IPS DF 4.7 (cell line): Measurements from ENCODE around the gene TCF4.

ENCODE experiments used
- DNase-seq: peaks from one replicate; pipeline ENCODE4 v3.0.0-alpha.2; 2013; ENCODE audit warnings: low spot score; ENCODE audit errors: extremely low read depth

Gene TCF4

DNA sequence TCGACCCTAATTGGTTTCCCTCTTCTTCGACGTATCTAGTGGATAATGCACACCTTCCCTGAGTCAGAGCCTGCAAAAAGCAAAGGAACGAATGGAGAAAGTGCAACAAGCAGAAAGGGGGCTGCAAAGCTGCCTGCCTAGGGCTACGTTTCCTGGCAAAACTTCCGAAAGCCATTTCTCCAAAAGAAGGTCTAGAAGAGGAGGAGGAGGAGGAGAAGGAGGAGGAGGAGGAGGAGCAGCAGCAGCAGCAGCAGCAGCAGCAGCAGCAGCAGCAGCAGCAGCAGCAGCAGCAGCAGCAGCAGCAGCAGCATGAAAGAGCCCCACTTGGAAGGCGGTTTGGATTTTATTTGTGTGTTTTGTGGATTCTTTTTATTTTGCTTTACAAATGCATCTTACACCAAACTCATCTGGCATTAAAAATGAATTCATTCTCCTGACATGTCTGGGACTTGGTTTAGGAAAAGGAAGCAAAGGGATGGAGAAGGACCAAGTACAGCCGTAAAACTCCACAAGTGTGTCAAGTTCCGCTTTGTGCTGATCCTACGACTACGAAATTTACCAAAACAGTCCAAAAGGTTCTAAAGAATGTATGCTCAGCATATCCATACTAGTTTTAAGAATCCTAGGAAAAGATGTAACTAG is 2.0 kb downstream of the TCF4 start:
- DNase-seq: no peak

- no peak for DNase-seq
These were observed 2.7 kb downstream of the TCF4 start for GRCh38 chr18:55585065-55585919.

GRCh38 chr18:55584201-55584600 is 3.8 kb downstream of the TCF4 start:
- DNase-seq: no peak

DNA sequence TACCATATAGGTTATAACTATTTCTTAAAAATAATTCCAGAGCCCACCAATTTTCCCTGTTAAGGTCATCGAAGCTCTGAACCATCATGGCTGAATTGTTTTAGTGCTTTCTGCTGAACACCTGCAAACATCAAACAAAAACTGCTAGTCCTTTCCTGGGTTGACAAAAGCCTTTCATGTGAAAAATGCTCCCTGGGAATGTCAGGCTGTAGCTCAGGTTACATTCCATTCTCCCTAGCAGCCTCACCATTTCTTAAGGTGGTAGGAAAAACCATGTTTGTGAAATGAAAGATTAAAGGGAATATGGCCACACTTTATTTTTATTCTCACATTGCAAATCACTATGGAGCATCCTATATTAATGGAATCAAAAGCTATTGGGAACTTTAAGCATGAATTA is 5.7 kb downstream of the TCF4 start:
- peak; percentile 72 for DNase-seq

DNA sequence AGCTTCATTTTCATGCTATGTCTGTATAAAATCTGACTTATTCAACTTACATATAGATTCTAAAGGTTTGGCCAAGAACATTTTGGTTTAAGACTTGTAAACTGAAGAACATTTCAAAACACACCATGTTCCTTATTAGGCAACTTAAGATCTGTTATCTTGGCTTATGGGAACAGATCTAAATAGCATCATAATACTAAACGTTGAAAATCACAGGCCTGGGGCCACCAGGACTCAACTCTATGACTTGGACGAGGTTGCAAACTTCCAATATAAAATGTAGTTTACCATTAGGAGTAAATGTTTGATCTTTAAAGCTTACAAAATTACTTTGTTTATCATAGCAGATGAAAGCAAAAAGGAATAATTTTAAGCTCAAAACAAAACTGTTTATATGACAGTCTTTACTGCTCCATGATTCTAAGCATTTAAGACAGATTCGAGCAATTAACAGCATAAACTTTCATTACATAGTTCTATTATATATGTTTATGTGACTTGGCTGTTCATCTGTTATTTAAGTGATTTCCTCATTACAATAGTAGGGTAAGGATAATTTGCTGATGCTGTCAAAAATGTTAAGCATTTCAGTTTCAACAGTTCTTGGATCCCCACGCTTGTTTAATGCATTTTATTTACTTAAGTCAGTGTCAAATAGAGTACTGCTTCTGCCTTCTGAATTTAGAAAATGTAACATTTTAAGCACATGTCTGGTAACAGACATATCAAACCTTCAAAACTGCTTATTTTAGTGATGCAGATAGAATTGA is 8.3 kb downstream of the TCF4 start:
- no peak for DNase-seq

GRCh38 chr18:55577812-55578539 is 10.0 kb downstream of the TCF4 start:
- no peak for DNase-seq

DNA sequence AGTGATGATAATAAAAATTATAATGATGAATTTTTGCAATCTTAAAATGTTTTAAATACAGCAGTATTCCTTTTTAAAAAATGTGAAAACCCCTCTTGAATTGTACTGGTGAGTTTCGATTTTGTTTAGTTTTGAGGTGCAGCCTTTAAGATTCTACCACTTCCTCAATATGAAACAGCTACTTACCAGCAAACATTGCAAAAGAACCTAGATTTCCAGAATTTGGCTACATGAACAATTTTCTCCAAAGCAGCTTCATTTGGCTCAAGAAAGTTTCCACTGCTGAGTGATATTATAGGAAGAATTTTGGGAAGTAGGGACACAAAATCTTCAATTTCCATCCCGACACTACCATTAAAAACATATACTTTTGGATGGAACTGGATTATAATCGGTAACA is 12.0 kb downstream of the TCF4 start:
- no peak for DNase-seq

DNA sequence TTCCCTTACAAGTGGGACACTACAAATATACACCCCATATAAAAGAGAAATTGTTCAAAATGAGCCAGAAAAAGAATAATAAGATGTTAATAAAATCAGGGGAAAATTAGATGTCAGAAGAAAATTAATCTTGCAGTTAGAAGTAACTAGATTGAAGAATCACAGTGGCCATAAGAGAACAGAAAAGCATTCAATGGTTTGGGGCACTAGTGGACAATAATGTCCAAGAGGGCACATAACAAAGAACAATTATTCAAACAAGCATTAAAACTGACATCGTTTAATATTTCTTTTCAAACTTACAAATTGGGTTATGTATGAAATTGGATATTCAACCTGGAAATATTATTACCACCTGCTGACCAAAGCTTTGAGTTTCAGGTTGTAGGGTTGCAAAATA is 12.9 kb downstream of the TCF4 start:
- DNase-seq: no peak

DNA sequence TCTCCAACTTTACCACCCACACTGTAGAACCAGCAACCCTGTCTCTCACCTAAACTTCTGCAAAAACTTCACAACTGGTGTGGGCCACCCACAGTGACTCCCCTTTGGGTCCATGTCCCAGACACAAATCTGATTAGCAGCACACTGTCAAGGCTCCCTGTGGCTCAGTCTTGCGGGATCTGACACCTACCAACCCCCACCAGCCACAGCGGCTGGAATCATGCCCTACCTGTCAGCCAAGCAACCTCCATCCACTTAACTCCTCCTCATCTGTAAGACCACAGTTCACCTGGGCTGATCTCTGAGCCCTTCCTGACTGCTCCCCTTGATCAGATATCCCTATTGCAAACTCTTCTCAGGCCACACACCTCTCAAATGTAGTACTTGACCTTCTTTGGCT is 14.6 kb downstream of the TCF4 start:
- no peak for DNase-seq

DNA sequence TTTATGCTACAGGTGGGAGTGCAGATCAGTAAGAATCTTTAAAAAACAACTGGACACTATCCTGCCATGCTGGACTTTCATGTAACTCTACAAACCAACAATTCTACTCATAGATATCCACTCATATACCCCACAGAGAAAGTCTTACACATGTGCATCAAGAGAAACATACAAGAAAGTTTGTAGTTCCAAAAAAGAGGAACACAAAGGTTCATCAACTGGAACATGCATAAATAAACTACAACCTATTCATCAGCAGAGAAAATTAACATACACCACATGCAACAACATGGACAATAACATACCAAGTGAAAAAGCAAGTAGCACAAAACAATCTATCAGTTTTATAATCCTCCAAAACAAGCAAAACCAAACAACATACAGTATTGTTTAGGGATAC is 17.0 kb downstream of the TCF4 start:
- no peak for DNase-seq

DNA sequence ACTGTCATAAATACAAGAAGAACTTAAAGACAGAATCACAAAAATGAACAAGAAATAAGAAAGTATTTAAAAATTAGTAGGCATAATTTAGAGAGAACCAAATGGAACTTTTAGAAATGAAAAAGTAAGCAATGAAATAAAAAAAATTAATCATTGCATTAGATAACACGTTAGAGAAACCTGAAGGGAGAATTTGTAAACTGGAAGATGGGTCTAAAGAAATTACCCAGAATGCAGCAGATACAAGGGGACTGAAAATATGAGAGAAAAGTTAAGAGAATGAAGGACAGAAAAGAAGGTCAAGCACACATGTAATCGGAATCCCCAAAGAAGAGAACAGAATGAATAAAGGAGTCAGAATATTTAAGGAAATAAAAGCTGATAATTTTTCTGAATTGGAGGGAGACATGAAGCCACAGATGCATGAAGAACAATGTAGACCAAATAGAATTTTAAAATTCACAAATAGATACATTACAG is 21.5 kb downstream of the TCF4 start:
- no peak for DNase-seq

- DNase-seq: no peak
These were observed 28.3 kb downstream of the TCF4 start for GRCh38 chr18:55559739-55560138.

GRCh38 chr18:55557211-55557610 is 30.8 kb downstream of the TCF4 start:
- no peak for DNase-seq

- DNase-seq: no peak
These were observed 32.5 kb downstream of the TCF4 start for GRCh38 chr18:55555395-55556027.

DNA sequence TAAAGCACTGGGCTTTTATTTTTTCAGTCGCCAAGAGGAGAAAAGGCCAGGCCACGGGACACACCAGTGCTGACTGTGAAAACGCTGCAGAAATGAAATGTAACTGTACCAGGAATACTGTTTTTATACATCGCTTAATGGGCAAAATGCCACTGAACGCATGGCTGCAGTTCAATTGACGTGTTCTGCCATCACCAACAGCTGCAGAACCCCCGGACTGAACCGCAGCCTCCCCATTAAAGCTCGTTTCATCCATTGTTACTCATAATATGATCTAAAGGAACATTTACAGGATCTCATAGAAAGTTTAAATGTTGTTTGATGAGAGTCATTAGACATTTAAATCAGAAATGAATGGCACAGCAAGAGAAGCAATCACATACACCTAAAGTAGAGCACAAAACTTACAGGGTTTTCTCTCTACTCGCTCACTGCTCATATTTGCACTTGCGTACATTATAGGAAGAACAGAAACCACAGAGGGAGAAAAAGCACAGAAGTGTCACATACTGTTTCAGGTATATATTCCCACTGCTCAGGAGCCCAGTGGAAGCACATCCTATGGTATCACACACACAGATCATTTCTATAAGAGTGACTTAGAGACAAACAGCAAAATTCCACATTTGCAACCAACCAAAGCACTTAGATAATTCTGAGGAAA is 35.3 kb downstream of the TCF4 start:
- no peak for DNase-seq

GRCh38 chr18:55551227-55551626 is 36.8 kb downstream of the TCF4 start:
- DNase-seq: no peak

DNA sequence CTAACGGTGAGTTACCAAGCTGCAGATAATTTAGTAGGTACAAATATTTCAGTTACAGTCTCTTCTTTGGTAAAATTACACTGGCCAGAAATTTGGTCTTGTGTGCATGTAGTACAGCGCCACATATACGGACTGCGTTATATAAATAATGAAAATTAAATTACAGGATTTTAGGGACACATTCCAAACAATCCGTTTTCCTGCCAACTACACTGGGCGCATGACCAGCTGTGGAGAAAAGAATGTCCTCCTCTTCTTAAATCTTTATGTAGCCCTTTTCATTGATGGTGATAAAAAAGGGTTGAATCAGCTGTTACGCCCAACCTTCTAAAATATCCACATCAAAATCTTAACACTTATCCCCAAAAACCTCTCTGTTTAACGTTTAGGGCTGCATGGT is 37.5 kb downstream of the TCF4 start:
- no peak for DNase-seq

GRCh38 chr18:55549474-55550104 is 38.4 kb downstream of the TCF4 start:
- DNase-seq: no peak

DNA sequence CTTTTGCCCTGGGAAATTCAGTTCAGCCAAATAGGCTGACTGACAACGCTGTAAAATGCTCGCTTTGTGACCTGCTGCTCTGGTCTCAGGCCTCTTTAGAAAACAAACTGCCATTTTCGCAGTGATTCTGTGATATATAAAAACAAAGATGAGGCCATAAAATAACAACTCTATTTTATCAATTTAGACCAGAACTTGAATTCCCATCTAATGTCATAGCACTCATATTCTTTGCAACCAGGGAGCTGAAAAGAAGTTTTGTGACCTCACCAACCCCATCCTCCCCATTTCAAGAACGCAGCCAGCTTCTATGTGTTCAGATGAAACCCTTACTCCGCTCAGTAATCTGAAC is 40.3 kb downstream of the TCF4 start:
- DNase-seq: no peak
